Activated T-helper 1 cell treated with Interleukin-2 at 50 U/mL for 16 hours (primary cell): Measurements from ENCODE around the gene ITPK1.

Source experiments
- DNase-seq: peaks from one replicate; pipeline ENCODE4 v3.0.0-alpha.2; 2020; ENCODE audit warnings: low read depth

The ITPK1 gene

DNA sequence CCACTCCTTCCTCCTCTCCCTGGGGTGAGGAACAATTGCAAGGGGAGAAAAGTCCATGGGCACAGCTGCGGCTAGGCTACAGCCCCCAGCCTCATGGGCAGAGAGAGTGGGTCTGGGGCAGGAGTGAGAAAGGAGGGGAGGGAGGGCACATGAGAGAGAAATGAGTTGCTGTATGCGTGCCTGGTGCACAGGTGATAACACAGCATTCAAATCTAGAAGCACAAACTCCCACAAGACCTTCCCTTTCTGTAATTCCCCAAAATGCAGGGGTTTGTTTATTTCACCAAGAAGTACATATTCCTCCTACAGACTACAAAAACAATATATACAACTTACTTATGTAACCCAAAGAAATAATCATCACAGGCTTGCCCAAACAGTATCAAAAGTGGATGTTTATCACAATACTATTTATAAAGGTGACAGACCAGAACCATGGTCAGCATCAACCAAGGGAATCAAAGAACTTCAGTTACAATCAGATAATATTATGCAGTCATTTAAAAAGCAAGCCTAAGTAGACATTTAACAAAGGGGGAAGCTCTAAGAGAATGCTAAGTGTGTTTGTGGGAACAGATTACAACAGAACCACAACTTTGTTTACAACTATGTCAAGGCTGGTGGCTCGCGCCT is 54.2 kb downstream of the ITPK1 start:
- no peak for DNase-seq

- DNase-seq = no peak
These were observed 54.9 kb downstream of the ITPK1 start for GRCh38 chr14:93060841-93061240.

GRCh38 chr14:93059917-93060545 is 55.7 kb downstream of the ITPK1 start:
- DNase-seq = no peak

GRCh38 chr14:93059260-93059659 is 56.5 kb downstream of the ITPK1 start:
- no peak for DNase-seq

- no peak for DNase-seq
These were observed 58.0 kb downstream of the ITPK1 start for GRCh38 chr14:93057586-93058280.

- DNase-seq = no peak
These were observed 58.7 kb downstream of the ITPK1 start for GRCh38 chr14:93056840-93057585.

GRCh38 chr14:93056166-93056839 is 59.4 kb downstream of the ITPK1 start:
- DNase-seq = no peak

DNA sequence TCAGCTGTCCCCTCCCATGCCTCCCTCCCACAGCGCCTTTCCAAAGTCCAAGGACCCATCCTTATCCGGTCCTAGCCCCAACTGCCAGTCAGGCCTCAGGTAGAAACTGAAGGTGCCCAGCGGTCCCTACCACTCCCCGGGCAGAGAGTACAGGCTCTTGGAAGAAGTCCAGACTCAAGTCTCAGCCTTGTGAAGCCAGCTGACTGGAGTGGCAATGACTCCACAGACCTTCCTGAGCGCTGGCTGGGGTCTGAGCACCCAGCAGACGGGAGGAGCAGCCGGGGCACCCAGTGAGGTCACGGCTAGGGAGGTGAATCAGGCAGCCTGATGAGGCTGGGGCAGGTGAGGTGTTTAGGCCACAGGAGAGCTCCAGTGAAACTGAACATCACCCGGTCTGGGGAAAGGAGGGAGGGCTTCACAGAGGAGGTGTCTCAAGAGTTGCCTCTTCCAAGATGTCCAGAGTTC is 60.0 kb downstream of the ITPK1 start:
- DNase-seq = no peak

DNA sequence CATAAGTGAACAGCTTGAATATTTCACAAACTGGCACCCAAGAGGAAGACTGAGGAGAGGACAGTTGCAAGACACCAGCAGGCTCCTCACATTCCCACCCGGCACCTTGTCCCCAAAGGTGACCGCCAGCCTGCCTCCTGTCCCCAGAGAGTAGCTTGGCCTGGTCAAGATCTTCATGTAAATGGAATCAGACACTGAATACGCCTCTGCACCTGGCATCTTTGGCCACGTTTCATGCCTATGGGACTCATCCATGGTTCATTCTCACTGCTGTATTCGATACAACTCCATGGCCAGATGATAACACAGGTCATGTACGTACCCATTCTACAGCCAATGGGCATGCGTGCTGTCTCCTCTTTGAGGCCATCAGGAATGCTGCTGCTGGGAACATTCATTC is 60.8 kb downstream of the ITPK1 start:
- no peak for DNase-seq

- DNase-seq = no peak
These were observed 61.7 kb downstream of the ITPK1 start for GRCh38 chr14:93054006-93054405.

DNA sequence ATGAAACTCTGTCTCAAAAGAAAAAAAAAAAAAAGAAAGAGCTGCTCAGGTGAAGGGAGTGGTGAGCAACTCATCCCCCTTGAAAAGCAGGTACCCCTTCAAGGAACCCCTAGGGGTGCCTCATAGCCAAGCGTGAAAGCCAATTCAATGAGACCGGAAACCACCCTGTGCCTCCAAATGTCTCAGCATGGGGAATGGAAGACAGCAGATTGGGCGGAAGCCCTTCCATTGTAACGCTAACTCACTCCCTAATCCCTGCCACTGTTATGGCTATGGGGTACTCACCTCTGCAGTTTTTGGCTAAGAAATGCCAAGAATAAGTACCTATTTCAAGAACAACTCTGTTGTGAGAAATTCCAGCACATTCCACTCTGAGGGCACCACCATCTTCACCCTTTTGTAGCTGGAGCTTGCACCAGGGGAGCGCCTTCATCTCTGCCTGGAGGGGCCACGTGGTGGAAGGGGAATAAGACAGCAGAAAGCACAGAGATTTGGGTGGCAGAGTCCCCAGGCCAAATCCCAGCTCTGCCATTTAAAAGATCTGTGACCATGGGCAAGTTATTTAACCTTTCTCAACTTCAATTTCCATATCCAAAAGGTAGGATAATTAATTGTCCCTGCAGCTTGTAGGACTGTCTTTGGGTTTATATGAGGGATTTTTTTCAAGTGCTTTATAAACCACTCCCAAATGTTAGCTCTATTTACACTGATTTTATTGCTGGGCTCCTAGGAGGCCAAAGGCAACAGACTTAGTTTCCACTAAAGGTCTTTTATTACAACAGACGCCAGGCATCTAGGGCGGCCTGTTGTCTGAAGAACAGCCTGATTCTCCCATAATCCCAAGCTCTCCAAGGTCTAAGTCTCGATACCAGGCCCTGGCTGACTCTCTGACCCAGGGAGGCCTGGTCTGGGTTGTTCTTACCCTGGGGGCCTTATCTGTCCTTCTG is 63.9 kb downstream of the ITPK1 start:
- no peak for DNase-seq

DNA sequence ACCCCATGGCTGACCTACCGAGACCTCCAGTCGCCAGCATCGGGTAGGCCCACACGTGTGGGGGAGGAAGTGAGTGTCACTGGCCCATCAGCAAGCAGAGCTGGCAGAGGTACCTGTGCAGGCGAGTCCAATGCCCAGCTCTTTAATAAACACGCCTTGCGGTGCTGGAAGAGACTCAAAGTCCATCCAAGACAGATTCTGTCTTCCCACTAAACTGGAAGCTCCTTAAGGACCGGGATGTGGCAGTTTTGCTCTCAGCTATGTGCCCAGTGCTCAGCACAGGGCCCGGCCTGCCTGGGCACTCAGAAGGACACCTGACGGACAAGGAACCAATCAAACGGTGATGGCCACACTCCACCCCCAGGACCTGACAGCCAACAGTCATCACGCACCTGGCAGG is 65.0 kb downstream of the ITPK1 start:
- DNase-seq = no peak

GRCh38 chr14:93049867-93050331 is 65.8 kb downstream of the ITPK1 start:
- no peak for DNase-seq

- DNase-seq = no peak
These were observed 66.4 kb downstream of the ITPK1 start for GRCh38 chr14:93049315-93049714.

DNA sequence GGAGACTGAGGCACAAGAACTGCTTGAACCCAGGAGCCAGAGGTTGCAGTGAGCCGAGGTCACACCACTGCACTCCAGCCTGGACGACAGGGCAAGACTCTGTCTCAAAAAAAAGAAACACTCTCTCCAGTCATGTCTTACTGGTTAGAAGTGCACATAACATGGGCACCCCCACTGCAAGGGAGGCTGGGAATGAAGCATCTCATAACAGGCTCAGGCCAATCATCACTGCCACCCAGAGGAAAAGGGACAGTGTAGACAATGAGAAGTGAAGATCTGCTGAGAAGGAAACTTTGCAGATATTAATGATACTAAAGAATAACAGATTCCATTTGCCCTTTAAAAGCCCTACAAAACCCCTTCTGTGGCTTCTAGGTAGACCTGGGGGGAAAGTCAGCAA is 66.9 kb downstream of the ITPK1 start:
- DNase-seq = no peak

- DNase-seq = no peak
These were observed 68.1 kb downstream of the ITPK1 start for GRCh38 chr14:93047661-93048060.

DNA sequence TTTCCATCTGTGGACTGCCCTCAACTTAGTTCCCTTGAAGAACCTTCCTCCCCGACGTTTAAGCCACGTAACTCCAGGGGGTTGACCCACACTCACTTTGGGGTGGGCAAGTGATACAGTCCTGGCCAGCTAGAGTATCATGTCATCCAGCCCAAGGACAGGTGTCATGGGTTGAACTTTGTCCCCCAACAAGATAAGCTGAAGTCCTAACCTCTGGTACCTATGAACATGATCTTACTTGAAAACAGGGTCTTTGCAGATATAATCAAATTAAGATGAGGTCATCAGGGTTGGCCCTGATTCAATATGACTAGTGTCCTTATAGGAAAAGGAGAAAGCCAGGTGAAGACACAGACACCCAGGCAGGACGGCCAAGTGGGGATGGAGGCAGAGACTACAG is 68.6 kb downstream of the ITPK1 start:
- DNase-seq = no peak

- no peak for DNase-seq
These were observed 69.0 kb downstream of the ITPK1 start for GRCh38 chr14:93046705-93047050.

- no peak for DNase-seq
These were observed 69.6 kb downstream of the ITPK1 start for GRCh38 chr14:93045965-93046704.

DNA sequence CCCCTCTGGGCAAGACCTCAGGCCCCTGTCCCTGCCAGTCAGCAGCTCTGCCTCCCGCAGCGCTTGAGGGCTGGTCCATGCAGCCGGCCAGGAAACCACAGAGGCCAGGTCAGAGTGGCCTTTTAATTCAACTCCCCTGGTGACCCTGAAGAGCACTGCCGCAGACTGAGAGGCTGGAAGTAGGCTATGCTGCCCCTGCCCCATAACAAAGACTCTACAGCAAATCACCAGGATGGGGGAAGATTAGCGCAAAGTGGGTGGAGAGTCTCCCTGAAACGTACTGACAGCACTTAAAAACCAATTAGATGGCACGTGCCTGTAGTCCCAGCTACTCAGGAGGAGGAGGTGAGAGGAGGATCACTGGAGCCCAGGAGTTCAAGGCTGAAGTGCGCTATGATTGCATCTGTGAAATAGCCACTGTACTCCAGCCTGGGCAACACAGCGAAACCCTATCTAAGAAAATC is 70.5 kb downstream of the ITPK1 start:
- no peak for DNase-seq
